GM18526 (cell line): Measurements from ENCODE around the gene PCDHGB4.
"Not testable (repeated sequence)": the region's sequence is repeated elsewhere in the genome, so short reads cannot be mapped to it uniquely, and the experiment has no call there.

ENCODE experiments used
- POLR2A ChIP-seq: IDR thresholded peaks from 3 replicates; pipeline ENCODE4 v1.6.1; 2011; ENCODE audit not compliant: insufficient read length; ENCODE audit errors: extremely low read depth

Gene PCDHGB4

DNA sequence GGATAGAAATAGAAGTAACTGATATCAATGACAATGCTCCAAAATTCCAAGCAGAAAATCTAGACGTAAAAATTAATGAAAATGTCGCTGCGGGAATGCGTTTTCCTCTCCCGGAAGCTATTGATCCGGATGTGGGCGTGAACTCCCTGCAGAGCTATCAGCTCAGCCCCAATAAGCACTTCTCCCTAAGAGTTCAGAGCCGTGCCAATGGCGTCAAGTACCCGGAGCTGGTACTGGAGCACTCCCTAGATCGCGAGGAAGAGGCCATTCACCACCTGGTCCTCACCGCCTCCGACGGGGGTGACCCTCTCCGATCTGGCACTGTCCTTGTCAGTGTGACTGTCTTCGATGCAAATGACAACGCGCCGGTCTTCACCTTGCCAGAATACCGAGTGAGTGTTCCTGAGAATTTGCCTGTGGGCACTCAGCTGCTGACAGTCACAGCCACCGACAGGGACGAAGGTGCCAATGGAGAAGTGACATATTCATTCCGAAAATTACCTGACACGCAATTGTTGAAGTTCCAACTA is 26.1 kb downstream of the PCDHGB4 start:
- no peak for TF ChIP-seq POLR2A

DNA sequence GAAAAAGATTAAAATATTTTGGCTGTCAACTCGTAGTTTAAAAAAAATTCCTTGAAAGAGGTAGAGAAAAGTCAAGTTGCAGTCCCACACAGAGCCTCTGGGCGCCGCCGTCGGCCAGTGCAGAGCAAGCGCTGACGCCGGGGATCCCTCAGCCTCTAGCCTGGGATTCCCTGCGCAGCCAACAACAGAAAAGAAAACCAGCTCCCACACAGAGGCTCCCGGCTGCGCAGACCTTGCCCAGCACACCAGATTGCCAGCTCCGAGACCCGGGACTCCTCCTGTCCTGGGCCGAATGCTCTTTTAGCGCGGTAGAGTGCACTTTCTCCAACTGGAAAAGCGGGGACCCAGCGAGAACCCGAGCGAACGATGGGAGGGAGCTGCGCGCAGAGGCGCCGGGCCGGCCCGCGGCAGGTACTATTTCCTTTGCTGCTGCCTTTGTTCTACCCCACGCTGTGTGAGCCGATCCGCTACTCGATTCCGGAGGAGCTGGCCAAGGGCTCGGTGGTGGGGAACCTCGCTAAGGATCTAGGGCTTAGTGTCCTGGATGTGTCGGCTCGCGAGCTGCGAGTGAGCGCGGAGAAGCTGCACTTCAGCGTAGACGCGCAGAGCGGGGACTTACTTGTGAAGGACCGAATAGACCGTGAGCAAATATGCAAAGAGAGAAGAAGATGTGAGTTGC is 30.1 kb downstream of the PCDHGB4 start, which contains the start of gene PCDHGB7:
Gene PCDHGB7, plus strand, starts transcription at position 184 of the 679 bp plus-strand sequence. Its CDS starts 183 bp downstream, at position 367.
- not testable (repeated sequence) for TF ChIP-seq POLR2A

DNA sequence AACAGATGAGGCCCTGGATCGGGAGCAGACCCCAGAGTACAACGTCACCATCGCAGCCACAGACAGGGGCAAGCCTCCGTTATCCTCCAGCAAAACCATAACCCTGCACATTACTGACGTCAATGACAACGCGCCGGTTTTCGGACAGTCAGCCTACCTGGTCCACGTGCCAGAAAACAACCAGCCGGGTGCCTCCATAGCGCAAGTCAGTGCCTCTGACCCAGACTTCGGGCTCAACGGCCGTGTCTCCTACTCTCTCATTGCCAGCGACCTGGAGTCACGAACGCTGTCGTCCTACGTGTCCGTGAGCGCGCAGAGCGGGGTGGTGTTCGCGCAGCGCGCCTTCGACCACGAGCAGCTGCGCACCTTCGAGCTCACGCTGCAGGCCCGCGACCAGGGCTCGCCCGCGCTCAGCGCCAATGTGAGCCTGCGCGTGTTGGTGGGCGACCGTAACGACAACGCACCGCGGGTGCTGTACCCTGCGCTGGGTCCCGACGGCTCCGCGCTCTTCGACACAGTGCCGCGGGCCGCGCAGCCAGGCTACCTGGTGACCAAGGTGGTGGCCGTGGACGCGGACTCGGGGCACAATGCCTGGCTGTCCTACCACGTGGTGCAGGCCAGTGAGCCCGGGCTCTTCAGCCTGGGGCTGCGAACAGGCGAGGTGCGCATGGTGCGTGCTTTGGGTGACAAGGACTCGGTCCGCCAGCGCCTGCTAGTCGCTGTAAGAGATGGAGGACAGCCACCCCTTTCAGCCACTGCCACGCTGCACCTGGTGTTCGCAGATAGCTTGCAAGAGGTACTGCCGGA is 31.8 kb downstream of the PCDHGB4 start:
- no peak for TF ChIP-seq POLR2A

DNA sequence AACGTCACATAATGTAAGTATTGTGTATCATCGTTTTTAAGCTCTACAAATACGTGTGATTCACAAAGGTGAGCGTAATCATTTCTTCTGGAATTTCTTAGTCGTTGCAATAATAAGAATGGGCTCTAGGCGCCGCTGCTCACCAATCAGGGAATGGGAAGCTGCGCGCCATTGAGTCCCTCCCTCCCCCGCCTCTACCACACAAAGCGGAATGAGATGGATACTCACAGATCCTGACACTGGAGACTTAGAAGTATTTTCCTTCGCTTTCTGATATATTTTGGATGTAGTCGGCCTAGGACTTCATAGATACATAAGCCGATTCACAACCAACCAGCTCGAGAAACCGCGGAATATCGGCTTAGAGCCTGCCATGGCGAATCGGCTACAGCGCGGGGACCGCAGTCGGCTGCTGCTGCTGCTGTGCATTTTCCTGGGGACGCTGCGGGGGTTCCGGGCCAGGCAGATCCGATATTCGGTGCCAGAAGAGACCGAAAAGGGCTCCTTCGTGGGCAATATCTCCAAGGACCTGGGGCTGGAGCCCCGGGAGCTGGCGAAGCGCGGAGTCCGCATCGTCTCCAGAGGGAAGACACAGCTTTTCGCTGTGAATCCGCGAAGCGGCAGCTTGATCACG is 33.5 kb downstream of the PCDHGB4 start, which contains the start of gene PCDHGA11:
Gene PCDHGA11, plus strand, starts transcription at position 197 of the 634 bp plus-strand sequence. Its CDS starts 177 bp downstream, at position 374.
- TF ChIP-seq POLR2A, result no peak

DNA sequence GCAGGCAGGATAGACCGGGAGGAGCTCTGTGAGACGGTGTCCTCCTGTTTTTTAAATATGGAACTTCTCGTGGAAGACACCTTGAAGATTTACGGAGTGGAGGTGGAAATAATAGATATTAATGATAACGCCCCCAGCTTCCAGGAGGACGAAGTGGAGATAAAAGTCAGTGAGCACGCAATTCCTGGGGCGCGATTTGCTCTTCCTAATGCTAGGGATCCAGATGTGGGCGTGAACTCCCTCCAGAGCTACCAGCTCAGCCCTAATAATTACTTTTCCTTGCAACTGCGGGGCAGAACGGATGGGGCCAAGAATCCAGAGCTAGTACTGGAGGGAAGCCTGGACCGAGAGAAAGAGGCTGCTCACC is 34.0 kb downstream of the PCDHGB4 start:
- TF ChIP-seq POLR2A, result no peak

DNA sequence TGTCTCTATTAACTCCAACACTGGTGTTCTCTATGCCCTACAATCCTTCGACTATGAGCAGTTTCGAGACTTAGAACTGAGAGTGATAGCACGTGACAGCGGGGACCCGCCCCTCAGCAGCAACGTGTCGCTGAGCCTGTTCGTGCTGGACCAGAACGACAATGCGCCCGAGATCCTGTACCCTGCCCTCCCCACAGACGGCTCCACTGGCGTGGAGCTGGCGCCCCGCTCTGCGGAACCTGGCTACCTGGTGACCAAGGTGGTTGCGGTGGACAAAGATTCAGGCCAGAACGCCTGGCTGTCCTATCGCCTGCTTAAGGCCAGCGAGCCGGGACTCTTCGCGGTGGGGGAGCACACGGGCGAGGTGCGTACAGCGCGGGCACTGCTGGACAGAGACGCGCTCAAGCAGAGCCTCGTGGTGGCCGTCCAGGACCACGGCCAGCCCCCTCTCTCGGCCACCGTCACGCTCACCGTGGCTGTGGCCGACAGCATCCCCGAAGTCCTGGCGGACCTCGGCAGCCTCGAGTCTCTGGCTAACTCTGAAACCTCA is 35.3 kb downstream of the PCDHGB4 start:
- no peak for TF ChIP-seq POLR2A

DNA sequence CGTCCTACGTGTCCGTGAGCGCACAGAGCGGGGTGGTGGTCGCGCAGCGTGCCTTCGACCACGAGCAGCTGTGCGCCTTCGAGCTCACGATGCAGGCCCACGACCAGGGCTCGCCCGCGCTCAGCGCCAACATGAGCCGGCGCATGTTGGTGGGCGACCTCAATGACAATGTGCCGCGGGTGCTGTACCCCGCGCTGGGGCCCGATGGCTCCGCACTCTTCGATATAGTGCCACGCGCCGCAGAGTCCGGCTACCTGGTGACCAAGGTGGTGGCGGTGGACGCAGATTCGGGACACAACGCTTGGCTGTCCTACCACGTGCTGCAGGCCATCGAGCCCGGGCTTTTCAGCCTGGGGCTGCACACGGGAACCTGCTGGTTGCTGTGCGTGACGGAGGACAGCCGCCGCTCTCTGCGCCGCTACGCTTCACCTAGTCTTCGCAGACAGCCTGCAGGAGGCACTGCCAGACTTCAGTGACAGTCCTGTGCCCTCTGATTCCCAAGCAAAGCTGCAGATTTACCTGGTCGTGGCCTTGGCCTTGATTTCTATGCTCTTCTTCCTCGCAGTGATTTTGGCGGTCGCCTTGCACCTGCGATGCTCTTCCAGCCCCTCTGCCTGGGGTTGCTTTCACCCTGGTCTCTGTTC is 40.4 kb downstream of the PCDHGB4 start:
- no peak for TF ChIP-seq POLR2A

DNA sequence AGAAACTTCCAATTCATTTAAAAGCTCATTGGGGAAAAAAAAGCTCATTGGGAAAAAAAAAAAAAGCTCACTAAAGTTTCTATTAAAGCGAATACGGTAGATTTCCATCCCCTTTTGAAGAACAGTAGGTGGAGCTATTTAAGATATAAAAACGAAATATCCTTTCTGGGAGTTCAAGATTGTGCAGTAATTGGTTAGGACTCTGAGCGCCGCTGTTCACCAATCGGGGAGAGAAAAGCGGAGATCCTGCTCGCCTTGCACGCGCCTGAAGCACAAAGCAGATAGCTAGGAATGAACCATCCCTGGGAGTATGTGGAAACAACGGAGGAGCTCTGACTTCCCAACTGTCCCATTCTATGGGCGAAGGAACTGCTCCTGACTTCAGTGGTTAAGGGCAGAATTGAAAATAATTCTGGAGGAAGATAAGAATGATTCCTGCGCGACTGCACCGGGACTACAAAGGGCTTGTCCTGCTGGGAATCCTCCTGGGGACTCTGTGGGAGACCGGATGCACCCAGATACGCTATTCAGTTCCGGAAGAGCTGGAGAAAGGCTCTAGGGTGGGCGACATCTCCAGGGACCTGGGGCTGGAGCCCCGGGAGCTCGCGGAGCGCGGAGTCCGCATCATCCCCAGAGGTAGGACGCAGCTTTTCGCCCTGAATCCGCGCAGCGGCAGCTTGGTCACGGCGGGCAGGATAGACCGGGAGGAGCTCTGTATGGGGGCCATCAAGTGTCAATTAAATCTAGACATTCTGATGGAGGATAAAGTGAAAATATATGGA is 43.0 kb downstream of the PCDHGB4 start, which contains the start of gene PCDHGA12:
Gene PCDHGA12, plus strand, starts transcription at position 176 of the 782 bp plus-strand sequence. Its CDS starts 253 bp downstream, at position 429.
- no peak for TF ChIP-seq POLR2A

DNA sequence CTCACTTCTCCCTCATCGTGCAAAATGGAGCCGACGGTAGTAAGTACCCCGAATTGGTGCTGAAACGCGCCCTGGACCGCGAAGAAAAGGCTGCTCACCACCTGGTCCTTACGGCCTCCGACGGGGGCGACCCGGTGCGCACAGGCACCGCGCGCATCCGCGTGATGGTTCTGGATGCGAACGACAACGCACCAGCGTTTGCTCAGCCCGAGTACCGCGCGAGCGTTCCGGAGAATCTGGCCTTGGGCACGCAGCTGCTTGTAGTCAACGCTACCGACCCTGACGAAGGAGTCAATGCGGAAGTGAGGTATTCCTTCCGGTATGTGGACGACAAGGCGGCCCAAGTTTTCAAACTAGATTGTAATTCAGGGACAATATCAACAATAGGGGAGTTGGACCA is 43.8 kb downstream of the PCDHGB4 start:
- TF ChIP-seq POLR2A, result no peak

DNA sequence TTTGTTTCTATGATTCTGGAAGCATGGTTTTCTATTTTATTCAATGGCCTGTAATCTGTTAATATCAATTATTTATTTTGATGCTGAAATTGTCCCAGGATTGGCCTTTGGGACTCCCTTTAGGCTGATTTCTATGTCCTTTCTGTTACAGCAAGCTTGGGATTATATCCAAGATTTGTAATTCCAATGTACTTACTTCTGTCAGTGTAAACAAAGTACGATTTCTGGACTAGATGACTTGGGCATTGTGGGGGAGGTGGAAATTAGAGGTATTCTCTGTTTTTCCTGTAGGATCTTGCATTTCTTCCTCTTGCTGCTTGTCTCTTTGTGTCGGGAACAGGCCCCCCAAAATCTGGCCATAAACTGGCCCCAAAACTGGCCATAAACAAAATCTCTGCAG is 46.5 kb downstream of the PCDHGB4 start:
- TF ChIP-seq POLR2A, result no peak

DNA sequence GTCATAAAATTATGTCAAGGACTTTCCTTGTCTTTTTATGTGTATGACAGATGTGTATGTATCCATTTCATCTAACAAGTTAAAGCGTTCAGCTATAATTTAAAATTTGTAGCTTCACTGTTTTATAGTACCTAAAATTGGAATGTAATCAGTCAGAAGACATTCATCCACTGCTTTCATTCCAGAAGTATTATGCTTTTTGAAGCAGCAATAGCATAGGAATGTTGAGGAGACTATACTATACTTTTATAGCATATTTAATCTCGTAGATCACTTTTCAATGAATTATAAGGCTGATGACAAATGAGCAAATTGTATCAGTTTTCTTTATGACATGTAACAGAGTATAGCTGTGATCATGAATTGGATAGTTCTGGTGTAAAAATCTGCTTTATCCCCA is 49.7 kb downstream of the PCDHGB4 start:
- TF ChIP-seq POLR2A, result no peak

DNA sequence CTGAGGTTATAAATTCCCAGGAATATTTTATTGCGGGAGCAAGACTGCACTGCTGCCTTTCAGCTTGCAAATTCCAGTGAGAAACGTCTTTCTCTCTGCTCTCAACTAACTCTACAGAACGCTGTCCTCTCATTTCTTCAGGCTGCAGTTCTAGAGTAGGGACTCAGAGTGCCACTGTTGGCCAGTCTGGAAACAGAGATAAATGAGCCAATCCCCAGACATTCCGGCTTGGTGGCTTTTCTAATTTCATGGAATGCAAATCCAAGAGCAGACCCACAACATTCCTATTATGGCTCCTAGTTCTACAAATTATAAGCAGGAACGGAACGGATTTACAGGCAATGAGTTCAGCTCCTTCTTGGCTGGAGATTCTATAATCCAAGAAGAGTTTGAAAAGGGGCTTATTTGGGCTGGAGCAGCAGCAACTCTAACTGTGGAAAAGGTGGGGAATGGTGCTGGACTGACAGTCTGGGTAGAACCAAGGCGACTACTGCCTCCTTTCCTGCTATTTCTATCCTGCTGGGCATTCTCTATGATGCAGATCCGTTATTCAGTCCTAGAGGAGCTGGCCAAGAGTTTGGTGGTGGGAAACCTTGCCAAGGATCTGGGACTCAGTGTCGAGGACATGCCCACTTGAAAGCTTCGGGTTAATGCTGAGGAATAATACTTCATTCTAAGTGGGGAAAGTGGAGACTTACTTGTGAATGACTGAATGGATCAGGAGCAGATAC is 52.1 kb downstream of the PCDHGB4 start:
- TF ChIP-seq POLR2A, result no peak
